ENCODE results near the gene HEPH.
"Not testable (repeated sequence)": the region's sequence is repeated elsewhere in the genome, so short reads cannot be mapped to it uniquely, and the experiment has no call there.

HEPH gene, protein sequence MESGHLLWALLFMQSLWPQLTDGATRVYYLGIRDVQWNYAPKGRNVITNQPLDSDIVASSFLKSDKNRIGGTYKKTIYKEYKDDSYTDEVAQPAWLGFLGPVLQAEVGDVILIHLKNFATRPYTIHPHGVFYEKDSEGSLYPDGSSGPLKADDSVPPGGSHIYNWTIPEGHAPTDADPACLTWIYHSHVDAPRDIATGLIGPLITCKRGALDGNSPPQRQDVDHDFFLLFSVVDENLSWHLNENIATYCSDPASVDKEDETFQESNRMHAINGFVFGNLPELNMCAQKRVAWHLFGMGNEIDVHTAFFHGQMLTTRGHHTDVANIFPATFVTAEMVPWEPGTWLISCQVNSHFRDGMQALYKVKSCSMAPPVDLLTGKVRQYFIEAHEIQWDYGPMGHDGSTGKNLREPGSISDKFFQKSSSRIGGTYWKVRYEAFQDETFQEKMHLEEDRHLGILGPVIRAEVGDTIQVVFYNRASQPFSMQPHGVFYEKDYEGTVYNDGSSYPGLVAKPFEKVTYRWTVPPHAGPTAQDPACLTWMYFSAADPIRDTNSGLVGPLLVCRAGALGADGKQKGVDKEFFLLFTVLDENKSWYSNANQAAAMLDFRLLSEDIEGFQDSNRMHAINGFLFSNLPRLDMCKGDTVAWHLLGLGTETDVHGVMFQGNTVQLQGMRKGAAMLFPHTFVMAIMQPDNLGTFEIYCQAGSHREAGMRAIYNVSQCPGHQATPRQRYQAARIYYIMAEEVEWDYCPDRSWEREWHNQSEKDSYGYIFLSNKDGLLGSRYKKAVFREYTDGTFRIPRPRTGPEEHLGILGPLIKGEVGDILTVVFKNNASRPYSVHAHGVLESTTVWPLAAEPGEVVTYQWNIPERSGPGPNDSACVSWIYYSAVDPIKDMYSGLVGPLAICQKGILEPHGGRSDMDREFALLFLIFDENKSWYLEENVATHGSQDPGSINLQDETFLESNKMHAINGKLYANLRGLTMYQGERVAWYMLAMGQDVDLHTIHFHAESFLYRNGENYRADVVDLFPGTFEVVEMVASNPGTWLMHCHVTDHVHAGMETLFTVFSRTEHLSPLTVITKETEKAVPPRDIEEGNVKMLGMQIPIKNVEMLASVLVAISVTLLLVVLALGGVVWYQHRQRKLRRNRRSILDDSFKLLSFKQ

GRCh38 chrX:66163849-66164411, at the start of gene HEPH:
HEPH (plus strand) TSS chrX:66164247; CDS start chrX:66170571, 6,324 bp downstream.
- DNase-seq: no peak

- DNase-seq: not testable (repeated sequence)
These were observed 45.3 kb upstream of the HEPH start for GRCh38 chrX:66118722-66119121.

GRCh38 chrX:66121354-66121753, 42.7 kb upstream of the HEPH start:
- DNase-seq: not testable (repeated sequence)

DNA sequence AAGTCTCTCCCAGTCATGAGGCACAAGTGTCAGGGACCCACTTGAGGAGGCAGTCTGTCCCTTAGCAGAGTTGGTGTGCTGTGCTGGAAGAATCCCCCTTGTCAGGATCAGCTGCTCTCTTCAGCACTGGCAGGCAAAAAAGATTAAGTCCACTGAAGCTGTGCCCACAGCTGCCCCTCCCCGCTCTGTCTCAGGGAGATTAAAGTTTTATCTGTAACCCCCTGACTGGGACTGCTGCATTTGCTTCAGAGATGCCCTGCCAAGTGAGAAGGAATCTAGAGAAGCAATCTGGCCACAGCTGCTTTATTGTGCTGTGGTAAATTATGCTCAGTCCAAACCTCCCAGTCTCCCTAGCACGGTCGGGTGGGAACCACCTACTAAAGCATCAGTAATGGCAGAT, 37.4 kb upstream of the HEPH start:
- DNase-seq: no peak

DNA sequence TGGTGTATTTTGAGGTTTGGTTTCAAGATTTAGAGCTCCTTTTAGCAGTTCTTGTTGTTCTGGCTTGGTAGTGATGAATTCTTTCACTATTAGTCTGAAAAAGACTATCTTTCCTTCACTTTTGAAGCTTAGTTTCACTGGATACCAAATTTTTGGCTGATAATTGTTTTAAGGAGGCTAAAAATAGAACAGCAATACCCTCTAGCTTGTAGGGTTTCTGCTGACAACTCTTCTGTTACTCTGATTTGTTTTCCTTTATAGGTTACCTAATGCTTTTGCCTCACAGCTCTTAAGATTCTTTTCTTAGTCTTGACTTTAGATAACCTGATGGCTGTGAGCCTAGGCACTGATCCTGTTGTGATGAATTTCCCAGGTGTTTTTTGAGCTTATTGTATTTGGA, 33.6 kb upstream of the HEPH start:
- DNase-seq: no peak

DNA sequence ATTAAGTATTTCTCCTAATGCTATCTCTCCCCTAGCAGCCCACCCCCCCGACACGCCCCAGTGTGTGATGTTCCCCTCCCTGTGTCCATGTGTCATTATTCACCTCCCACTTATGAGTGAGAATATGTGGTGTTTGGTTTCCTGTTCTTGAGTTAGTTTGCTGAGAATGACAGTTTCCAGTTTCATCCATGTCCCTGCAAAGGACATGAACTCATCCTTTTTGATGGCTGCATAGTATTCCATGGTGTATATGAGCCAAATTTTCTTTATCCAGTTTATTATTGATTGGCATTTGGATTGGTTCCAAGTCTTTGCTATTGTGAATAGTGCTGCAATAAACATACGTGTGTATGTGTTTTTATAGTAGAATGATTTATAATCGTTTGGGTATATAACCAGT, 28.8 kb upstream of the HEPH start:
- not testable (repeated sequence) for DNase-seq

- DNase-seq: no peak
These were observed 21.7 kb upstream of the HEPH start for GRCh38 chrX:66142351-66142750.

- no peak for DNase-seq
These were observed 19.8 kb upstream of the HEPH start for GRCh38 chrX:66144258-66144657.

GRCh38 chrX:66149519-66149918, 14.5 kb upstream of the HEPH start:
- DNase-seq: no peak

GRCh38 chrX:66150163-66150562, 13.9 kb upstream of the HEPH start:
- no peak for DNase-seq

DNA sequence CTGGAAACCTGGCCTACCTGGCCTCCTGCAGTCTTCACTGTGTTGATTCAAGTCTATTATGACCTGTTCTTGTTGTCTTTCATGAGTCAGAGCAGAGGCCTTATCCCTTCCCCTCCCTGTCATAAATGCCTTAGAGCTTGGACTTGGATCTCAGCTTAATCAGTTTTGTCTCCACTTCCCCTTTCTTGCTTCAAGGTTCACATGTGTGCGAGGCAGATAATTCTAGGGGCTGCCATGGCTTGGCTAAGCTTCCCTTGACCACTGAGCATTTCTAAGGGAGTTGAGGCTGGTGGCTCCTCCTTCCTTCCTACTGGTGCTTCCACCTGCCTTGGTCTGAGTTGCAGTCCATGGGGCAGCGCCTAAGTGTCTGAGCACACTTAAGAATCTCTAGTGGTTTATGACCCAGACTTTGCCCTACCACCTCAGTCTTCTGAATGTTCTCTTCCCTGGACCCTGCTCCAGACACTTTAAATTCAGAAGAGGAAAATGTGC, 1.7 kb upstream of the HEPH start:
- DNase-seq: no peak

GRCh38 chrX:66163447-66163846, 600 bp upstream of the HEPH start:
- DNase-seq: no peak

GRCh38 chrX:66164470-66164869, 423 bp downstream of the HEPH start:
- DNase-seq: no peak

DNA sequence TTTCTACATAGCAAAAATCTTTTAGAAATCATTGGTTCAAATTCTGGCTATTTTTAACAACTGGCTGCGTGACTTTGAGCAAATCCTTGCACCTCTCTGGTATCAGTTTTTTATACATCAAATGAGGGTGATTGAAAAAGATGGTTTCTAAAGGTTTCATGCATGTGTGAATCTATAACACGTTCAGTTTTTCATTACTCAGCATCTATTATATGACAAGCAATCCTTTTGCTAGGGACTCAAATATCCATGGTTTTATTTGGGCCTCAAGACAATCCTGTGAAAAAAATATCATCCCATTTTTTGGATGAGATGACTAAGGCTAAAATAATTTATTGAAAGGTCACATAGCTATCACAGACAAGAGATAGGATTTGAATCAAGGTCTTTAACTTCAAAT, 884 bp downstream of the HEPH start:
- no peak for DNase-seq

GRCh38 chrX:66166671-66167070, 2.6 kb downstream of the HEPH start:
- no peak for DNase-seq

DNA sequence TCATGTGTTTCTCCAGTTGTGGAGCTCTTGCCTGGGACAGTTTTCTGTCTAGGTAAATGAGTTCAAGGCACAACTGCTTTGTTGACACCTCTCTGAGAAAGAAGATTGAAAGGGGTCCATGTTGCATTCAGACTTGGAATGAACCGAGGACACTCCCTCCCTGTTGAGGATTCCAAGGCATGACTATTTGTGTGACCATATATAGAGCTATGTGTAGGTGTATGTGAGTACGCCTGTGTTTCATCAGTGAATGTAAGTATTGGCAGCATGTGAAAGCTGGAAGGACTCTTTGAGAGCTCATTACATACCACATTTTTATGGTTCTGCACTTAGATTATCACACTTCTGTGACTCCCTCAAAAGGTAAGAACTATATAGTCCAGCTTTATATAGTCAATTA, 3.4 kb downstream of the HEPH start:
- DNase-seq: no peak

DNA sequence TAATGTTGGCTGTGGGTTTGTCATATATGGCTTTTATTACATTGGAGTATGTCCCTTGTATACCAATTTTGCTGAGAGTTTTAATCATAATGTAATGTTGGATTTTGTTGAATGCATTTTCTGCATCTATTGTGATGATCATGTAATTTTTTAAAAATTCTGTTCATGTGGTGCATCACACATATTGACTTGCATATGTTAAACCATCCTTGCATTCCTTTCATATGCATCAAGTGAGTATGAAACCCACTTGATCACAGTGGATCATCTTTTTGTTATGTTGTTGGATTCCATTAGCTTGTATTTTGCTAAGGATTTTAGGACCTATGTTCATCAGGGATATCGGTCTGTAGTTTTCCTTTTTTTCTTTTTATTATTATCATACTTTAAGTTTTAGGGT, 12.1 kb downstream of the HEPH start:
- no peak for DNase-seq

- no peak for DNase-seq
These were observed 27.5 kb downstream of the HEPH start for GRCh38 chrX:66191563-66191962.

DNA sequence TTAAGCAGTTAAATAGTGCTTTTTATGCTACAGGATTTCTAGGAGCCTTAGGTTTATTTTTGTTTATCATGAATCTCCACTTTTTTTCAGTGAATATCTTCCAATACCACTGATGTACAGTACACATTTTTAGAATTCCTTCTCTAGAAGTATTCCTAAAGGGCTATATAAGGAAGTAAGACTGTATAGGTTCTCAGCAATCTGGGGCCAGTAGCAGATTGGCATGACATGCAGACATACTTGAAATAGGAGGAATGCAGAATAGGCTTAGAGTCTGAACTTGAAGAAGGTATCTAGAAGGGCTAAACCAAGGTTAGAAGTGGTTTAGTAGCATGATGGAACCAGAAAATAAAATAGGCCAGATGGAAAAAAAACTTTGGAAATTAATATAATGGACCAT, 29.8 kb downstream of the HEPH start:
- DNase-seq: no peak

DNA sequence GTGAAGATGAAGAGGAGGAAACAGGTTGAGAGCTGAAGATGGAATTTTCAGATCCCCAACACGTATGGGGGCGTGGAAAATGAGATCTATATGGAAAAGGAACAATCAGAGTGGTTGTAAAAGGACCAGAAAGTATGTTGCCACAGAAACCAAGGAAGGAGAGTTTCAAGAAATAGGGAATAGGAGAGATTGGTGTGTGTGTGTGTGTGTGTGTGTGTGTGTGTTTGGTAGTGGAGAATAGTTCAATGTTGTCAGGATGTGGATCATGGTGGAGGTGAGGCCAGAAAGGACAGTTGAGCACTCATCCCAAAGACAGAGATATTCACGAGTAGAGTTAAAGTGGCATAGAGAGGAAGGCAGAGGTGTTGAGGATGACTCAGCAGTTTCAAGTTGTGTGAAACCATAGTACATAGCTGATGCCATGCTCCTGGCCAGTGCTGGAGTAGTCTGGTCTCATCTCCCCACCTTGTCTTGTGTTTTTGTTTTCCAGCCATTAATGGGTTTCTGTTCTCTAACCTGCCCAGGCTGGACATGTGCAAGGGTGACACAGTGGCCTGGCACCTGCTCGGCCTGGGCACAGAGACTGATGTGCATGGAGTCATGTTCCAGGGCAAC, 36.1 kb downstream of the HEPH start:
- no peak for DNase-seq

DNA sequence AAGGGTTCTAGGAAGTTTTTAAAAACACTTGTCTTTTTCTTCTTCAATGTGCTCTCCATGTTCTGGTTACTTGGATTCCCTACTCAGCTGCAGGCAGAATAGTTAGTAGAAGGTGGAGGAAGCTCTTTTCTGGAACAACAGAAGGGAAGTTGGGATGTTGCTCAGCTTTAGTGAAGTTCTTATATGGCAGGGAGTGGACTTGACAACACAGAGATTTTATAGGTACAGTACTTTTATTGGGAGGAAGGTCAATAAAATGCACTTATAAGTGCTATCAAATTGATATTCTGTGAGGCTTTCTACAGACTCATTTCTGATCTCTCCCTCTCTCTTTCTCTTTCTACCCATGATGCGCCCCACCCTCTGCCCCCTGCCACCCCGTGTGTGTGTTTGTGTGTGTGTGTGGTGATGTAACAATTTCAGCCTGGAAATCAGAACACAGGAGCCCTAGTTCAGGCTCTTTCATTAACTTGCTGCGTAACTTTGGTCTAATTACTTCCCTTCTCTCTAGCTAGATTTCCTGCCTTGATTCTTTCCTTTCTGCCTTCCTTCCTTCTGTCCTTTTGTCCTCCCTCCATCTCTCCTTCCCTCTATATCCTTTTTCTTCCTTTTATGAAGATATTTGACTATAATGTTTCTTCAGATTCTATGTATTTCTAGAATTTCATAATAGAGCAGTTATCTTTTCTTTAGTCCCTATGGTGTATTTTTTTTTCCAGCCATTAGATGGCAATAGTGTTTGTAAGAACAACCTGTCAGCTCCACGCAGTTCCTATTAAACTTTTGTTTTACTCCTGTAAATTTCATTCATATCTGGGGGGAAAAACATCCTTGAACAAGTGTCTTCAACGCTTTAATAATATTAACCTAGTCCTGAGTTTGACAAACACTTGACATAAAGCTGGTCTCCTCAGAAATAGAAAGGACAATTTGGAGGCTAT, 37.1 kb downstream of the HEPH start:
- DNase-seq: no peak
